GM12878 (cell line): ENCODE data around the gene CISTR.

Experiments used
- CTCF ChIP-seq, 3 experiments: IDR thresholded peaks in 2 of 3; conservative IDR thresholded peaks in 1 of 3; 2 replicates each; pipeline ENCODE4 v1.5.1; 2011; ENCODE audit warnings: low read depth in 3 of 3, low read length in 3 of 3, mild to moderate bottlenecking in 3 of 3, control low read depth in 2 of 3, moderate library complexity in 2 of 3, inconsistent platforms in 1 of 3, mixed read lengths in 1 of 3; ENCODE audit not compliant: control insufficient read depth in 2 of 3, insufficient read depth in 1 of 3; ENCODE audit errors: extremely low read depth in 1 of 3
- E2F4 ChIP-seq: IDR thresholded peaks from 2 replicates; pipeline ENCODE4 v1.6.1; 2012; ENCODE audit warnings: low read depth, low read length, improper control_type of control experiment
- E2F8 ChIP-seq: fragments of 450-650 bp; IDR thresholded peaks from 2 replicates; pipeline ENCODE4 v1.6.1; 2018; ENCODE audit warnings: mild to moderate bottlenecking, low read depth, moderate library complexity; ENCODE audit not compliant: partially characterized antibody
- IRF4 ChIP-seq: IDR thresholded peaks from 2 replicates; pipeline ENCODE4 v1.6.1; 2011; ENCODE audit warnings: low read depth, low read length
- NR2C2 ChIP-seq: IDR thresholded peaks from 2 replicates; pipeline ENCODE4 v1.6.1; 2011; ENCODE audit warnings: borderline replicate concordance, low read depth; ENCODE audit not compliant: control insufficient read depth, insufficient read length
- POLR2A ChIP-seq: IDR thresholded peaks from 2 replicates; pipeline ENCODE4 v1.6.1; 2011; ENCODE audit warnings: low read depth, mild to moderate bottlenecking, low read length
- POLR2AphosphoS5 ChIP-seq: IDR thresholded peaks from 2 replicates; pipeline ENCODE4 v1.6.1; 2011; ENCODE audit warnings: mild to moderate bottlenecking, low read length, inconsistent platforms

- TF ChIP-seq E2F8 (no peak), POLR2AphosphoS5 (no peak), POLR2A (no peak), IRF4 (no peak), E2F4 (no peak), CTCF (IDR thresholded peaks at IDR 0.05 in 2 of 3, conservative IDR thresholded peaks at IDR 0.05 in 1 of 3; ENCODE audit: control insufficient read depth in 2 of 3, extremely low read depth in 1 of 3, insufficient read depth in 1 of 3, low read depth in 3 of 3, low read length in 3 of 3) (no peak), NR2C2 (no peak)
Observed at GRCh38 chr12:53736592-53736991, 15.2 kb downstream of the CISTR start.
